Right lobe of liver (tissue), 4 donors: ENCODE results near the gene RBM47.

Experiments
- CTCF ChIP-seq, 4 donors: fragments of 200-600 bp in 3 of 4; fragments of 450-650 bp in 1 of 4; IDR thresholded peaks; one replicate each; pipeline versions ENCODE4 v1.5.1 to v1.8.0; 2016 to 2022; ENCODE audit warnings: antibody characterized with exemption in 4 of 4, mild to moderate bottlenecking in 2 of 4
- POLR2A ChIP-seq: fragments of 450-650 bp; IDR thresholded peaks from one replicate; pipeline ENCODE4 v1.6.1; 2017; ENCODE audit warnings: antibody characterized with exemption, mild to moderate bottlenecking
- donor health status: DM: no; HTN: no; CAD: no.
- donor health status: DM: no; HTN: no; CAD: no.
- donor health status: DM: no; HTN: yes; CAD: no.

- TF ChIP-seq CTCF (IDR thresholded peaks at IDR 0.05) (no peak), POLR2A (no peak)
Observed at GRCh38 chr4:40573593-40574311, 55.9 kb downstream of the RBM47 start.
